Endothelial cell of umbilical vein (primary cell): ENCODE results near the gene SPRING1. TPM values are rescaled to one million over a fixed set of nuclear protein-coding genes. Genes with fewer than 3 reads are reported as not detected.
A peak's percentile ranks its signal among the peaks of the same experiment; 100 is the strongest.

Source experiments
- BruUV-seq: library from RNA; stranded (reverse); fragments of 400-500 nt; replicated peaks from 2 replicates; lab custom pipeline; 2021; lab: Mats Ljungman, UMichigan
- CTCF ChIA-PET: fragments of 300-600, 350-600 bp; sonication (Branson Sonifier 250); formaldehyde crosslinking; loops from one replicate; lab custom pipeline; 2021; ENCODE audit warnings: antibody characterized with exemption, inconsistent platforms; lab: Charles Lee
- POLR2A ChIA-PET: fragments of 300-600, 350-600 bp; sonication (Branson Sonifier 250); formaldehyde crosslinking; loops from one replicate; lab custom pipeline; 2021; ENCODE audit warnings: antibody characterized with exemption, inconsistent platforms; lab: Charles Lee
- DNase-seq: peaks from one replicate; pipeline ENCODE4 v3.0.0-alpha.2; 2011; ENCODE audit warnings: low read depth, low spot score
- FAIRE-seq: peaks from 2 replicates; lab custom pipeline; 2011; peaks lifted over from hg19 to GRCh38; lab: Jason Lieb, UNC
- H2AFZ ChIP-seq: 2 replicates; pipeline ENCODE4 v1.6.0; 2012; ENCODE audit warnings: low read depth, low read length, control low read depth, inconsistent platforms
- H3K27ac ChIP-seq: 2 replicates; pipeline ENCODE4 v1.5.1; 2011; ENCODE audit warnings: low read depth, mild to moderate bottlenecking, control low read depth, low read length, moderate library complexity; ENCODE audit not compliant: insufficient read depth
- H3K27me3 ChIP-seq, 2 experiments: 2 replicates each; pipeline versions ENCODE4 v1.6.0 to v1.6.1; 2011; ENCODE audit warnings: low read length in 2 of 2, mixed read lengths in 1 of 2; ENCODE audit not compliant: control insufficient read depth in 2 of 2, insufficient read depth in 2 of 2
- H3K36me3 ChIP-seq, 2 experiments: 2 replicates in 1 of 2; 3 replicates in 1 of 2; pipeline ENCODE4 v1.5.1; 2011; ENCODE audit warnings: low read length in 2 of 2, mild to moderate bottlenecking in 1 of 2, moderate library complexity in 1 of 2; ENCODE audit not compliant: control insufficient read depth in 2 of 2, insufficient read depth in 2 of 2; ENCODE audit errors: extremely low read depth in 1 of 2
- H3K4me1 ChIP-seq: 3 replicates; pipeline ENCODE4 v1.5.1; 2011; ENCODE audit warnings: mild to moderate bottlenecking, low read length; ENCODE audit not compliant: control insufficient read depth, insufficient read depth; ENCODE audit errors: extremely low read depth
- H3K4me2 ChIP-seq: 2 replicates; pipeline ENCODE4 v1.6.1; 2011; ENCODE audit warnings: low read length, control low read depth, mixed read lengths; ENCODE audit not compliant: insufficient read depth
- H3K4me3 ChIP-seq, 3 experiments: fragments of 200-600 bp in 1 of 3; sonication (generic), shearing (Covaris generic) in 1 of 3; replicated peaks in 1 of 3; 2 replicates each; pipeline ENCODE4 v1.5.1; 2011 to 2016; ENCODE audit warnings: control low read depth in 3 of 3, low read length in 3 of 3, mild to moderate bottlenecking in 2 of 3, inconsistent platforms in 1 of 3, low read depth in 1 of 3, moderate library complexity in 1 of 3; ENCODE audit not compliant: insufficient read depth in 1 of 3
- H3K79me2 ChIP-seq: 2 replicates; pipeline ENCODE4 v1.6.0; 2012; ENCODE audit warnings: low read length, inconsistent platforms; ENCODE audit not compliant: control insufficient read depth, insufficient read depth
- H3K9ac ChIP-seq: replicated peaks from 2 replicates; pipeline ENCODE3; 2011; ENCODE audit warnings: low read length, control low read depth; ENCODE audit not compliant: insufficient read depth; ENCODE audit errors: extremely low read depth
- H3K9me1 ChIP-seq: replicated peaks from 3 replicates; pipeline ENCODE4 v1.6.0; 2011; ENCODE audit warnings: mild to moderate bottlenecking, low read length; ENCODE audit not compliant: control insufficient read depth, insufficient read depth; ENCODE audit errors: extremely low read depth
- H3K9me3 ChIP-seq: replicated peaks from 2 replicates; pipeline ENCODE4 v1.5.1; 2012; ENCODE audit warnings: low read length, inconsistent platforms; ENCODE audit not compliant: control insufficient read depth, insufficient read depth
- H4K20me1 ChIP-seq: replicated peaks from 2 replicates; pipeline ENCODE3; 2011; ENCODE audit warnings: mild to moderate bottlenecking, low read length; ENCODE audit not compliant: control insufficient read depth, insufficient read depth; ENCODE audit errors: extremely low read depth
- CTCF ChIP-seq, 2 donors: IDR thresholded peaks; 1 replicate in 1 of 2; 2 replicates in 1 of 2; pipeline ENCODE4 v1.5.1; 2011; ENCODE audit warnings: low read length in 2 of 2, mild to moderate bottlenecking in 2 of 2, moderate library complexity in 2 of 2, control low read depth in 1 of 2, inconsistent platforms in 1 of 2, low read depth in 1 of 2; ENCODE audit not compliant: insufficient read depth in 1 of 2; ENCODE audit errors: extremely low read depth in 1 of 2
- FOS ChIP-seq: IDR thresholded peaks from 2 replicates; pipeline ENCODE4 v1.6.1; 2011; ENCODE audit warnings: mild to moderate bottlenecking, low read length, moderate library complexity, borderline replicate concordance; ENCODE audit not compliant: insufficient read depth
- GATA2 ChIP-seq: IDR thresholded peaks from 2 replicates; pipeline ENCODE4 v1.7.0; 2011; ENCODE audit warnings: low read depth, mild to moderate bottlenecking, moderate library complexity, mixed read lengths, low read length; ENCODE audit not compliant: insufficient read length, insufficient read depth
- MYC ChIP-seq: IDR thresholded peaks from one replicate; pipeline ENCODE4 v1.6.1; 2011; ENCODE audit warnings: mild to moderate bottlenecking, low read depth, low read length
- dilution Hi-C: fragments of 300-500 bp; cut with MboI; formaldehyde crosslinking; loops from one replicate; pipeline ENCODE4 v1.15.0; 2019; ENCODE audit warnings: low sequenced_read_pairs; ENCODE audit not compliant: extremely low pct_ligation_motif_present
- intact Hi-C: fragments of 100-400 bp; cut with micrococcal nuclease; formaldehyde crosslinking; loops from one replicate; pipeline ENCODE4 v1.10.0; 2022
- polyA plus RNA-seq, 4 experiments: library from polyadenylated mRNA; depleted of rRNA in 3 of 4; stranded (reverse) in 3 of 4; unstranded in 1 of 4; fragments of >200 nt; gene quantifications; 2 replicates each; pipeline versions ENCODE4 v1.2.1 to v1.2.3, GENCODE V29; 2011 to 2012; ENCODE audit warnings: missing spikeins in 1 of 4
- total RNA-seq: library from RNA; stranded (reverse); gene quantifications from 2 replicates; pipeline ENCODE4 v1.2.3, GENCODE V29; 2021

The SPRING1 gene
- total and polyA plus RNA-seq, 2 donors (not counting 3 experiments of a cell fraction or from before 2014, with no cell fraction given): 17.5 to 40.4 TPM

GRCh38 chr12:116707751-116708150 is 30.1 kb downstream of the SPRING1 start:
- Histone ChIP-seq H3K9me1 (no peaks in the 10 kb centered on the region), H3K9ac (no peak overlapping the region), H3K27me3 (peaks cover 15% of the 10 kb centered on the region in 2 experiments), H3K79me2 (no peaks in the 10 kb centered on the region), H2AFZ (no peak overlapping the region), H4K20me1 (no peaks in the 10 kb centered on the region), H3K36me3 (peaks cover 0 to 3% of the 10 kb centered on the region in 2 experiments), H3K4me3 (no peak overlapping the region), H3K4me2 (no peak overlapping the region), H3K9me3 (no peaks in the 10 kb centered on the region), H3K27ac (no peak overlapping the region), H3K4me1 (no peaks in the 10 kb centered on the region)
- no TSS peak for BruUV-seq
- POLR2A ChIA-PET: no interaction called here
- FAIRE-seq: no peak
- intact Hi-C loops: loop anchor here (2.0 to 5.0 kb wide), 4 partner anchors 105 to 785 kb away; no protein-coding TSS in a partner anchor
- no peak for TF ChIP-seq FOS
- no peak for DNase-seq
- CTCF ChIA-PET: interaction anchor here (1.1 to 2.1 kb wide), 2 partner anchors 15 to 790 kb away, joined by 5 to 7 read pairs; no protein-coding TSS in a partner anchor
- dilution Hi-C loops: no loop called here

GRCh38 chr12:116703214-116703795 is 34.6 kb downstream of the SPRING1 start:
- Histone ChIP-seq H3K79me2 (no peaks in the 10 kb centered on the region), H3K27ac (no peak overlapping the region), H3K4me3 (no peak overlapping the region), H3K4me2 (no peak overlapping the region), H3K36me3 (no peaks in the 10 kb centered on the region), H3K4me1 (no peaks in the 10 kb centered on the region), H3K9me1 (no peaks in the 10 kb centered on the region), H3K9ac (no peak overlapping the region), H3K9me3 (no peaks in the 10 kb centered on the region), H3K27me3 (no peaks in the 10 kb centered on the region), H2AFZ (no peak overlapping the region), H4K20me1 (no peaks in the 10 kb centered on the region)
- dilution Hi-C loops (no loop called here), intact Hi-C loops (loop anchor here (1.0 to 5.0 kb wide), 6 partner anchors 160 to 448 kb away; no protein-coding TSS in a partner anchor)
- ChIA-PET POLR2A (no interaction called here), CTCF (interaction anchor here (0.6 to 2.0 kb wide), 40 partner anchors 8 to 785 kb away, joined by 3 to 61 read pairs (median 4); partner anchors contain the start of genes FBXW8 and HRK)
- DNase-seq (peak; percentile 61), FAIRE-seq (peak; percentile 97)
- TF ChIP-seq CTCF (IDR thresholded peaks at IDR 0.05; ENCODE audit: extremely low read depth in 1 of 2, insufficient read depth in 1 of 2, low read depth in 1 of 2, low read length in 2 of 2) (peak; percentile 78 to 84), GATA2 (no peak), FOS (no peak), MYC (no peak)
- no TSS peak for BruUV-seq
